IMR-90 (cell line): Measurements from ENCODE around the gene RYR2. TPM values are rescaled to one million over a fixed set of nuclear protein-coding genes. Genes with fewer than 3 reads are reported as not detected.

Experiments used
- ATAC-seq: fragments of 200-7000 bp; cut with Tn5 transposase; 2 replicates; pipeline ENCODE4 v1.9.1; 2020; ENCODE audit warnings: low read depth, mild to moderate bottlenecking, moderate library complexity
- BruUV-seq: library from RNA; stranded (reverse); fragments of 400-500 nt; replicated peaks from 2 replicates; lab custom pipeline; 2021; lab: Mats Ljungman, UMichigan
- CTCF ChIA-PET: fragments of 300-600 bp; formaldehyde crosslinking; extraction: SDS; loops from one replicate; lab custom pipeline; 2021; ENCODE audit warnings: antibody characterized with exemption; lab: Yijun Ruan, JAX
- POLR2A ChIA-PET: fragments of 300-600 bp; sonication (Branson Sonifier 250); formaldehyde crosslinking; loops from one replicate; lab custom pipeline; 2022; ENCODE audit warnings: antibody characterized with exemption; ENCODE audit not compliant: unreplicated experiment; lab: Charles Lee
- DNase-seq: peaks from one replicate; pipeline ENCODE4 v3.0.0; 2013
- H2AFZ ChIP-seq: replicated peaks from 2 replicates; pipeline ENCODE3; 2013; ENCODE audit warnings: low read length, mild to moderate bottlenecking; ENCODE audit not compliant: poor library complexity
- H2AK5ac ChIP-seq: 2 replicates; pipeline ENCODE4 v1.6.1; 2013; ENCODE audit warnings: low read depth, low read length, inconsistent platforms
- H2AK9ac ChIP-seq: replicated peaks from 2 replicates; pipeline ENCODE3; 2013; ENCODE audit warnings: mild to moderate bottlenecking, low read depth, low read length, moderate library complexity; ENCODE audit not compliant: poor library complexity
- H2BK120ac ChIP-seq: 2 replicates; pipeline ENCODE4 v1.6.1; 2013; ENCODE audit warnings: low read depth, low read length, inconsistent platforms
- H2BK15ac ChIP-seq: 3 replicates; pipeline ENCODE4 v1.6.1; 2013; ENCODE audit warnings: low read depth, low read length, inconsistent platforms
- H2BK20ac ChIP-seq: 2 replicates; pipeline ENCODE4 v1.6.1; 2013; ENCODE audit warnings: low read depth, mild to moderate bottlenecking, inconsistent platforms, low read length, moderate library complexity
- H2BK5ac ChIP-seq: 2 replicates; pipeline ENCODE4 v1.6.1; 2013; ENCODE audit warnings: mild to moderate bottlenecking, low read depth, low read length, inconsistent platforms; ENCODE audit not compliant: poor library complexity, severe bottlenecking
- H3K14ac ChIP-seq: replicated peaks from 2 replicates; pipeline ENCODE4 v1.6.1; 2013; ENCODE audit warnings: low read depth, low read length, inconsistent platforms
- H3K18ac ChIP-seq: 2 replicates; pipeline ENCODE4 v1.6.1; 2013; ENCODE audit warnings: low read depth, low read length, control low read depth
- H3K23ac ChIP-seq: 2 replicates; pipeline ENCODE4 v1.6.1; 2013; ENCODE audit warnings: low read depth, low read length, inconsistent platforms
- H3K27ac ChIP-seq: 2 replicates; pipeline ENCODE4 v1.5.1; 2013; ENCODE audit warnings: mild to moderate bottlenecking, control low read depth, low read length; ENCODE audit not compliant: insufficient read depth
- H3K27me3 ChIP-seq: 2 replicates; pipeline ENCODE4 v1.6.1; 2013; ENCODE audit warnings: low read length; ENCODE audit not compliant: control insufficient read depth, insufficient read depth
- H3K36me3 ChIP-seq: 2 replicates; pipeline ENCODE4 v1.6.1; 2013; ENCODE audit warnings: low read length, mixed read lengths; ENCODE audit not compliant: control insufficient read depth, insufficient read depth
- H3K4ac ChIP-seq: 2 replicates; pipeline ENCODE4 v1.6.1; 2013; ENCODE audit warnings: low read depth, low read length, inconsistent platforms
- H3K4me1 ChIP-seq: 2 replicates; pipeline ENCODE4 v1.6.1; 2013; ENCODE audit warnings: low read length, mixed read lengths; ENCODE audit not compliant: control insufficient read depth, insufficient read depth
- H3K4me2 ChIP-seq: 2 replicates; pipeline ENCODE4 v1.6.1; 2013; ENCODE audit warnings: low read depth, mild to moderate bottlenecking, control low read depth, low read length, moderate library complexity
- H3K4me3 ChIP-seq: 2 replicates; pipeline ENCODE4 v1.5.1; 2013; ENCODE audit warnings: low read depth, mild to moderate bottlenecking, control low read depth, low read length, moderate library complexity; ENCODE audit not compliant: insufficient read depth
- H3K56ac ChIP-seq: 2 replicates; pipeline ENCODE4 v1.6.1; 2013; ENCODE audit warnings: low read length, inconsistent platforms; ENCODE audit not compliant: insufficient read depth; ENCODE audit errors: extremely low read depth
- H3K79me1 ChIP-seq, 2 experiments: 2 replicates each; pipeline ENCODE4 v1.6.1; 2013; ENCODE audit warnings: low read length in 2 of 2, inconsistent platforms in 1 of 2, low read depth in 1 of 2
- H3K9ac ChIP-seq: 2 replicates; pipeline ENCODE4 v1.6.1; 2013; ENCODE audit warnings: low read depth, low read length, control low read depth
- H3K9me1 ChIP-seq: 2 replicates; pipeline ENCODE4 v1.6.1; 2013; ENCODE audit warnings: low read length, inconsistent platforms; ENCODE audit not compliant: insufficient read depth
- H3K9me3 ChIP-seq: 2 replicates; pipeline ENCODE4 v1.6.1; 2013; ENCODE audit warnings: low read length; ENCODE audit not compliant: control insufficient read depth, insufficient read depth
- H4K20me1 ChIP-seq: 2 replicates; pipeline ENCODE4 v1.6.1; 2013; ENCODE audit warnings: low read length, inconsistent platforms; ENCODE audit not compliant: insufficient read depth
- H4K5ac ChIP-seq: 2 replicates; pipeline ENCODE4 v1.6.1; 2013; ENCODE audit warnings: mild to moderate bottlenecking, low read depth, low read length, control low read depth
- H4K8ac ChIP-seq, 2 experiments: 2 replicates each; pipeline ENCODE4 v1.6.1; 2013; ENCODE audit warnings: low read depth in 2 of 2, low read length in 2 of 2, control low read depth in 1 of 2, inconsistent platforms in 1 of 2
- H4K91ac ChIP-seq: 2 replicates; pipeline ENCODE4 v1.6.1; 2013; ENCODE audit warnings: low read depth, low read length, inconsistent platforms; ENCODE audit not compliant: insufficient read depth
- BHLHE40 ChIP-seq: fragments of 150-350 bp; IDR thresholded peaks from 2 replicates; pipeline ENCODE4 v1.6.1; 2016; ENCODE audit warnings: mild to moderate bottlenecking, low read depth, low read length
- CEBPB ChIP-seq: IDR thresholded peaks from 2 replicates; pipeline ENCODE4 v1.6.1; 2012; ENCODE audit warnings: low read depth, low read length, improper control_type of control experiment
- CHD1 ChIP-seq: IDR thresholded peaks from 2 replicates; pipeline ENCODE4 v1.6.1; 2012; ENCODE audit warnings: low read depth, low read length, improper control_type of control experiment
- FOS ChIP-seq: fragments of 150-350 bp; IDR thresholded peaks from 2 replicates; pipeline ENCODE4 v1.6.1; 2016; ENCODE audit warnings: low read depth, low read length
- MAFK ChIP-seq: IDR thresholded peaks from 2 replicates; pipeline ENCODE4 v1.6.1; 2012; ENCODE audit warnings: low read depth, low read length, improper control_type of control experiment
- MAZ ChIP-seq: IDR thresholded peaks from 2 replicates; pipeline ENCODE4 v1.6.1; 2012; ENCODE audit warnings: low read depth, mild to moderate bottlenecking, low read length, improper control_type of control experiment, moderate library complexity, borderline replicate concordance
- MXI1 ChIP-seq: IDR thresholded peaks from 2 replicates; pipeline ENCODE4 v1.6.1; 2012; ENCODE audit warnings: low read depth, mild to moderate bottlenecking, low read length, moderate library complexity, borderline replicate concordance
- NFE2L2 ChIP-seq: fragments of 150-350 bp; IDR thresholded peaks from 2 replicates; pipeline ENCODE4 v1.6.1; 2016; ENCODE audit warnings: low read depth, mild to moderate bottlenecking, low read length
- POLR2A ChIP-seq: IDR thresholded peaks from 2 replicates; pipeline ENCODE4 v1.6.1; 2012; ENCODE audit warnings: mild to moderate bottlenecking, low read depth, low read length
- RAD21 ChIP-seq: IDR thresholded peaks from 2 replicates; pipeline ENCODE4 v1.6.1; 2012; ENCODE audit warnings: low read length, improper control_type of control experiment
- RCOR1 ChIP-seq: IDR thresholded peaks from 2 replicates; pipeline ENCODE4 v1.6.1; 2012; ENCODE audit warnings: mild to moderate bottlenecking, low read length, improper control_type of control experiment; ENCODE audit not compliant: insufficient replicate concordance
- RFX5 ChIP-seq: IDR thresholded peaks from 2 replicates; pipeline ENCODE4 v1.8.0; 2012; ENCODE audit warnings: low read depth, mild to moderate bottlenecking, low read length, moderate library complexity
- SMC3 ChIP-seq: fragments of 150-350 bp; IDR thresholded peaks from 2 replicates; pipeline ENCODE4 v1.6.1; 2016; ENCODE audit warnings: low read depth, mild to moderate bottlenecking, antibody characterized with exemption, low read length, moderate library complexity
- WGBS, 2 experiments: methylation state at CpG; one replicate each; pipeline versions ENCODE4 v1.1.5 to v1.1.7; 2013; ENCODE audit warnings: missing lambda C conversion rate in 2 of 2; ENCODE audit not compliant: insufficient read length in 1 of 2; ENCODE audit errors: extremely low coverage in 2 of 2; 5-methylcytosine and 5-hydroxymethylcytosine counted together
- dilution Hi-C: fragments of 300-500 bp; cut with HindIII; formaldehyde crosslinking; loops from one replicate; pipeline ENCODE4 v1.14.3; 2018; ENCODE audit warnings: low sequenced_read_pairs; ENCODE audit not compliant: unreplicated experiment
- in situ Hi-C: fragments of 300-500 bp; cut with MboI; formaldehyde crosslinking; loops from 3 replicates; pipeline ENCODE4 v1.14.3; 2019; ENCODE audit warnings: low sequenced_read_pairs, inconsistent platforms, mixed read lengths
- intact Hi-C: fragments of 100-400 bp; cut with micrococcal nuclease; formaldehyde crosslinking; loops from 2 replicates; pipeline ENCODE4 v1.10.0; 2022
- polyA plus RNA-seq, 3 experiments: library from polyadenylated mRNA; depleted of rRNA; stranded (reverse); fragments of >200 nt; gene quantifications; 2 replicates each; pipeline ENCODE4 v1.2.3, GENCODE V29; 2012; ENCODE audit warnings: low replicate concordance in 1 of 3
- total RNA-seq: library from RNA; depleted of rRNA; stranded (reverse); fragments of >200 nt; gene quantifications from 2 replicates; pipeline ENCODE4 v1.2.3, GENCODE V29; 2012
- TF ChIP-seq, protein P1 (sequence below): fragments of 150-350 bp; IDR thresholded peaks from 2 replicates; pipeline ENCODE4 v1.6.1; 2017; ENCODE audit warnings: mild to moderate bottlenecking, antibody characterized with exemption, low read length, low read depth
- TF ChIP-seq, protein P2 (sequence below): conservative IDR thresholded peaks from 2 replicates; pipeline ENCODE4 v1.5.1; 2012; ENCODE audit warnings: mild to moderate bottlenecking, low read depth, low read length, improper control_type of control experiment
- TF ChIP-seq, protein P3 (sequence below): fragments of 150-350 bp; IDR thresholded peaks from 2 replicates; pipeline ENCODE4 v1.6.1; 2016; ENCODE audit warnings: low read depth, mild to moderate bottlenecking, low read length, moderate library complexity, borderline replicate concordance

RYR2 gene
- total and polyA plus RNA-seq, 2 of the 4 experiments (the other 2 are of a cell fraction): not detected

DNA sequence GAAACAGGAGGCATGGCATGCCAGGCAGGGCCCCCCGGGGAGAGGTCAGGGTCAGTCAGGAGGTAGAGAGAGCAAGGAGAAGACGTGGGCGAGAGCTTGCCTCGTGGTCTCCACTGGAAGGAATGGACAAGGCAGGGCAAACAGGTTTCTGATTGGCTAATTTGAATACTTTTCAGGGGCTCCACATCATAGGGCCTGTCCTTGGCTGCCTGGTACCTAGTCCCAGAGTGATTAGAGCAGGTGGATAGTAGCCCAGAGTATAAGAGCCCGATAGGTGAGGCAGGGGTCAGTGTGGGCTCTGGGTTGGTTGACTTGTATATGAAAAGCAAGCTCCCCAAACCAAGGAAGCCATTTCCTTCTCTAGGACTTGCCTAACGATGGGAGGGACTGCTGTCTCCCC lies 670.1 kb downstream of the RYR2 start:
- Histone ChIP-seq H2AFZ (no peak overlapping the region), H2BK120ac (no peak overlapping the region), H3K23ac (no peak overlapping the region), H4K5ac (no peak overlapping the region), H4K20me1 (no peaks in the 10 kb centered on the region), H3K14ac (no peak overlapping the region), H2AK9ac (no peak overlapping the region), H3K36me3 (no peaks in the 10 kb centered on the region), H2BK5ac (no peak overlapping the region), H3K56ac (no peak overlapping the region), H3K4ac (no peak overlapping the region), H3K27me3 (no peaks in the 10 kb centered on the region), H3K18ac (no peak overlapping the region), H3K4me3 (no peak overlapping the region), H2BK20ac (no peak overlapping the region), H2AK5ac (no peak overlapping the region), H3K9me3 (peaks cover 2% of the 10 kb centered on the region; the same call in 1 of the 2 replicates), H3K79me1 (no peaks in the 10 kb centered on the region), H3K4me2 (no peak overlapping the region), H3K9ac (no peak overlapping the region), H3K9me1 (no peaks in the 10 kb centered on the region), H4K8ac (no peak overlapping the region), H3K4me1 (no peaks in the 10 kb centered on the region), H3K27ac (no peak overlapping the region), H2BK15ac (no peak overlapping the region), H4K91ac (no peak overlapping the region)
- intact Hi-C loops (no loop called here), in situ Hi-C loops (no loop called here), dilution Hi-C loops (no loop called here)
- ATAC-seq: no peak
- no peak for DNase-seq
- ChIA-PET POLR2A (no interaction called here), CTCF (no interaction called here)
- no CpG with 5 or more reads among the region's 6 CpGs for WGBS, 2 experiments
- TF ChIP-seq BHLHE40: no peak
- TF ChIP-seq, protein P1, sequence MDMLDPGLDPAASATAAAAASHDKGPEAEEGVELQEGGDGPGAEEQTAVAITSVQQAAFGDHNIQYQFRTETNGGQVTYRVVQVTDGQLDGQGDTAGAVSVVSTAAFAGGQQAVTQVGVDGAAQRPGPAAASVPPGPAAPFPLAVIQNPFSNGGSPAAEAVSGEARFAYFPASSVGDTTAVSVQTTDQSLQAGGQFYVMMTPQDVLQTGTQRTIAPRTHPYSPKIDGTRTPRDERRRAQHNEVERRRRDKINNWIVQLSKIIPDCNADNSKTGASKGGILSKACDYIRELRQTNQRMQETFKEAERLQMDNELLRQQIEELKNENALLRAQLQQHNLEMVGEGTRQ: no peak
- no peak for TF ChIP-seq CEBPB
- no peak for TF ChIP-seq RFX5
- no peak for TF ChIP-seq RCOR1
- no peak for TF ChIP-seq CHD1
- TF ChIP-seq, protein P2, sequence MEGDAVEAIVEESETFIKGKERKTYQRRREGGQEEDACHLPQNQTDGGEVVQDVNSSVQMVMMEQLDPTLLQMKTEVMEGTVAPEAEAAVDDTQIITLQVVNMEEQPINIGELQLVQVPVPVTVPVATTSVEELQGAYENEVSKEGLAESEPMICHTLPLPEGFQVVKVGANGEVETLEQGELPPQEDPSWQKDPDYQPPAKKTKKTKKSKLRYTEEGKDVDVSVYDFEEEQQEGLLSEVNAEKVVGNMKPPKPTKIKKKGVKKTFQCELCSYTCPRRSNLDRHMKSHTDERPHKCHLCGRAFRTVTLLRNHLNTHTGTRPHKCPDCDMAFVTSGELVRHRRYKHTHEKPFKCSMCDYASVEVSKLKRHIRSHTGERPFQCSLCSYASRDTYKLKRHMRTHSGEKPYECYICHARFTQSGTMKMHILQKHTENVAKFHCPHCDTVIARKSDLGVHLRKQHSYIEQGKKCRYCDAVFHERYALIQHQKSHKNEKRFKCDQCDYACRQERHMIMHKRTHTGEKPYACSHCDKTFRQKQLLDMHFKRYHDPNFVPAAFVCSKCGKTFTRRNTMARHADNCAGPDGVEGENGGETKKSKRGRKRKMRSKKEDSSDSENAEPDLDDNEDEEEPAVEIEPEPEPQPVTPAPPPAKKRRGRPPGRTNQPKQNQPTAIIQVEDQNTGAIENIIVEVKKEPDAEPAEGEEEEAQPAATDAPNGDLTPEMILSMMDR: no peak
- TF ChIP-seq RAD21: no peak
- no peak for TF ChIP-seq MAFK
- TF ChIP-seq SMC3: no peak
- TF ChIP-seq FOS: no peak
- TF ChIP-seq, protein P3, sequence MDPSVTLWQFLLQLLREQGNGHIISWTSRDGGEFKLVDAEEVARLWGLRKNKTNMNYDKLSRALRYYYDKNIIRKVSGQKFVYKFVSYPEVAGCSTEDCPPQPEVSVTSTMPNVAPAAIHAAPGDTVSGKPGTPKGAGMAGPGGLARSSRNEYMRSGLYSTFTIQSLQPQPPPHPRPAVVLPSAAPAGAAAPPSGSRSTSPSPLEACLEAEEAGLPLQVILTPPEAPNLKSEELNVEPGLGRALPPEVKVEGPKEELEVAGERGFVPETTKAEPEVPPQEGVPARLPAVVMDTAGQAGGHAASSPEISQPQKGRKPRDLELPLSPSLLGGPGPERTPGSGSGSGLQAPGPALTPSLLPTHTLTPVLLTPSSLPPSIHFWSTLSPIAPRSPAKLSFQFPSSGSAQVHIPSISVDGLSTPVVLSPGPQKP: no peak
- TF ChIP-seq MAZ: no peak
- TF ChIP-seq MXI1: no peak
- TF ChIP-seq NFE2L2: no peak
- TF ChIP-seq POLR2A: no peak
- no TSS peak for BruUV-seq
